ENCODE results near the gene GRID2. TPM values are rescaled to one million over a fixed set of nuclear protein-coding genes. Genes with fewer than 3 reads are reported as not detected.

Gene GRID2
- total and polyA plus RNA-seq, 2 of the 13 experiments (the other 11 are each of a cell fraction or from before 2014, with no cell fraction given), result not detected

- intact Hi-C loops (cut with micrococcal nuclease; ENCODE audit: unreplicated experiment) (no loop called here), in situ Hi-C loops (cut with HindIII; ENCODE audit: extremely low pct_ligation_motif_present, low pct_unique_long_range_greater_than_20kb) (no loop called here)
- Histone ChIP-seq H3K79me2 (ENCODE audit: insufficient read depth, low read length) (no peaks in the 10 kb centered on the region), H3K27me3 (ENCODE audit: control insufficient read depth in 1 of 2, insufficient read depth in 2 of 2, low read length in 2 of 2) (peaks cover 0 to 8% of the 10 kb centered on the region in 2 experiments; a peak in 1 of 5 replicates), H3K27ac (ENCODE audit: extremely low read length, insufficient read depth, low read length) (no peak overlapping the region), H3K9me3 (ENCODE audit: low read length) (no peaks in the 10 kb centered on the region), H3K4me2 (ENCODE audit: low read depth, low read length) (no peak overlapping the region), H3K36me3 (replicated peaks in 1 of 2; ENCODE audit: control insufficient read depth in 1 of 2, insufficient read depth in 2 of 2, low read length in 2 of 2) (no peaks in the 10 kb centered on the region), H3K4me1 (ENCODE audit: insufficient read depth, low read length) (no peaks in the 10 kb centered on the region), H3K4me3 (replicated peaks in 1 of 3; ENCODE audit: insufficient read depth in 1 of 3, low read depth in 2 of 3, low read length in 3 of 3) (no peak overlapping the region), H2AFZ (ENCODE audit: low read length) (no peak overlapping the region), H3K9ac (ENCODE audit: insufficient read depth, low read depth, low read length) (no peak overlapping the region), H4K20me1 (ENCODE audit: insufficient read depth, low read length) (no peaks in the 10 kb centered on the region)
- TF ChIP-seq MEF2D (CRISPR knock-in tag; IDR thresholded peaks at IDR 0.05) (no peak), ZNF709 (CRISPR knock-in tag; IDR thresholded peaks at IDR 0.05) (no peak), SRSF1 (optimal IDR thresholded peaks at IDR 0.05; ENCODE audit: low read depth, low read length) (no peak), TRAFD1 (CRISPR knock-in tag; IDR thresholded peaks at IDR 0.05; ENCODE audit: borderline replicate concordance) (no peak), ZNF33B (CRISPR knock-in tag; IDR thresholded peaks at IDR 0.05) (no peak), SIN3A (IDR thresholded peaks at IDR 0.05; ENCODE audit: borderline replicate concordance, low read depth, low read length) (no peak), KAT2B (IDR thresholded peaks at IDR 0.05; ENCODE audit: borderline replicate concordance, low read depth, low read length) (no peak)
- TF ChIP-seq, protein P1, sequence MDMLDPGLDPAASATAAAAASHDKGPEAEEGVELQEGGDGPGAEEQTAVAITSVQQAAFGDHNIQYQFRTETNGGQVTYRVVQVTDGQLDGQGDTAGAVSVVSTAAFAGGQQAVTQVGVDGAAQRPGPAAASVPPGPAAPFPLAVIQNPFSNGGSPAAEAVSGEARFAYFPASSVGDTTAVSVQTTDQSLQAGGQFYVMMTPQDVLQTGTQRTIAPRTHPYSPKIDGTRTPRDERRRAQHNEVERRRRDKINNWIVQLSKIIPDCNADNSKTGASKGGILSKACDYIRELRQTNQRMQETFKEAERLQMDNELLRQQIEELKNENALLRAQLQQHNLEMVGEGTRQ (IDR thresholded peaks at IDR 0.05; ENCODE audit: low read depth, low read length), result no peak
- TF ChIP-seq, protein P1 (CRISPR knock-in tag; IDR thresholded peaks at IDR 0.05; ENCODE audit: borderline replicate concordance), result no peak
- TF ChIP-seq, protein P2, sequence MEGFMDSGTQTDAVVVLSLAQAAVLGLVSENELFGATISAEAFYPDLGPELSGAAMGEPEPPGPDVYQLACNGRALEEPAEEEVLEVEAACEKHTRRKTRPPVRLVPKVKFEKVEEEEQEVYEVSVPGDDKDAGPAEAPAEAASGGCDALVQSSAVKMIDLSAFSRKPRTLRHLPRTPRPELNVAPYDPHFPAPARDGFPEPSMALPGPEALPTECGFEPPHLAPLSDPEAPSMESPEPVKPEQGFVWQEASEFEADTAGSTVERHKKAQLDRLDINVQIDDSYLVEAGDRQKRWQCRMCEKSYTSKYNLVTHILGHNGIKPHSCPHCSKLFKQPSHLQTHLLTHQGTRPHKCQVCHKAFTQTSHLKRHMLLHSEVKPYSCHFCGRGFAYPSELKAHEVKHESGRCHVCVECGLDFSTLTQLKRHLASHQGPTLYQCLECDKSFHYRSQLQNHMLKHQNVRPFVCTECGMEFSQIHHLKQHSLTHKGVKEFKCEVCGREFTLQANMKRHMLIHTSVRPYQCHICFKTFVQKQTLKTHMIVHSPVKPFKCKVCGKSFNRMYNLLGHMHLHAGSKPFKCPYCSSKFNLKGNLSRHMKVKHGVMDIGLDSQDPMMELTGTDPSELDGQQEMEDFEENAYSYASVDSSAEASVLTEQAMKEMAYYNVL (CRISPR knock-in tag; IDR thresholded peaks at IDR 0.05; ENCODE audit: borderline replicate concordance), result no peak
- TF ChIP-seq, protein P3, sequence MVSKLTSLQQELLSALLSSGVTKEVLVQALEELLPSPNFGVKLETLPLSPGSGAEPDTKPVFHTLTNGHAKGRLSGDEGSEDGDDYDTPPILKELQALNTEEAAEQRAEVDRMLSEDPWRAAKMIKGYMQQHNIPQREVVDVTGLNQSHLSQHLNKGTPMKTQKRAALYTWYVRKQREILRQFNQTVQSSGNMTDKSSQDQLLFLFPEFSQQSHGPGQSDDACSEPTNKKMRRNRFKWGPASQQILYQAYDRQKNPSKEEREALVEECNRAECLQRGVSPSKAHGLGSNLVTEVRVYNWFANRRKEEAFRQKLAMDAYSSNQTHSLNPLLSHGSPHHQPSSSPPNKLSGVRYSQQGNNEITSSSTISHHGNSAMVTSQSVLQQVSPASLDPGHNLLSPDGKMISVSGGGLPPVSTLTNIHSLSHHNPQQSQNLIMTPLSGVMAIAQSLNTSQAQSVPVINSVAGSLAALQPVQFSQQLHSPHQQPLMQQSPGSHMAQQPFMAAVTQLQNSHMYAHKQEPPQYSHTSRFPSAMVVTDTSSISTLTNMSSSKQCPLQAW (CRISPR knock-in tag; IDR thresholded peaks at IDR 0.05), result no peak
- WGBS (ENCODE audit: low lambda C conversion rate), result 50% methylated on average over 12 of the region's 15 CpGs
- no peak for FAIRE-seq
- ATAC-seq, result no peak
- POLR2A ChIA-PET, result no interaction called here
- CTCF ChIA-PET (ENCODE audit: low intra/inter-chr PET ratio, low total read pairs), result no interaction called here
- DNase-seq (ENCODE audit: low spot score), result no peak
- no TSS peak for BruUV-seq (replicated peaks)
These were observed 2.2 kb downstream of the GRID2 start for GRCh38 chr4:92305878-92306520.

Data from HepG2 (cell line).